Stimulated activated CD4-positive, alpha-beta T cell treated with anti-CD3 and anti-CD28 coated beads, TNF-alpha, amount 100 ng/mL, for 1 hour (primary cell): ENCODE measurements around the gene ENDOD1.
A peak's percentile ranks its signal among the peaks of the same experiment; 100 is the strongest.

Experiments
- DNase-seq, 3 donors: peaks; one replicate each; pipeline ENCODE4 v3.0.0-alpha.2; 2020; ENCODE audit warnings: low read depth in 3 of 3, low spot score in 1 of 3

ENDOD1 gene

DNA sequence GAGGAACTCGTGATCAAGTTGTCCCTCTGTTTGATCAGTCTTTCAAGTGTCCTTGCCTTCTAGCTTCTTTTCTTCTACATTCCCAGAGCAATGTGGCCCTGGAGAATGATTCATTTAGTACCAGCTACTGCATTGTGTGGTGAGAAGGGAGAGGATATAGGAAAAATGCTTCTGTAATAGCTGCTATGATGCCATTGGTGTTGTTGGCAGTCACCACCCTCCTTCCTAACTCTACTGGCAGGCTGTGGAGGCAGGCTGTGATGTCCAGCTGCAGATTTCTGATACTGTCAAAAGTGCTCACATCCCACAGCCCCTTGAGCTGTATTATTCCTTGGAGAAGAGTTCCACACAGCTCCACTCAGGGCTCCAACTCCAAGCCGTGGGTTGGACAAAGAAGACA is 52.8 kb downstream of the ENDOD1 start:
- DNase-seq: no peak

DNA sequence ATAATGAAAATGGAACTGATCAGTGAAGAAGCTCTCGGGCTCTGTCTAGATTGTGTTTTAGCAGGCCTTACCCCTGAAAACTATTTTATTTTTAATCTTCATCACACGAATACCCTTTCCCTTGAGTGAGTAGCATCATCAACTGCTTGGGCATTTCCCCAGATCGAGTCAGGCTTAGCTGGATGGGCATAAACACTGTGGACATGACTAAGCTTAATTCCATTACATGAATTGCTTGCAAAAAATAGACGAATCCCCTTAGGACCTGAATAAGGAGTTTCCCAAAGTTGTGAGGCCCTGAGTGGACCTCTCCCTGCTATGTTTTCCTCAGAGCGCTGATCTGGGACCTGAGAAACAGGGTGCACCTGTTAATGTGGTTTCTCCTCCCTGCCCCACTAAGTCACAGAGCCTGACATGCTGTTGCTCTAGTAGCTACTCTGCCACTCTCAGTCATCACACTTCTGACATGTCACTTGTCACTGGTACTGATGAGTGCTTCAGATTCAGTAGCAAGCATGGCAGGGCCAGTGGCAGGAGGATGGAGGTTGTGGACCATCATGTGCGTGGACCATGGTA is 53.5 kb downstream of the ENDOD1 start:
- DNase-seq: no peak

DNA sequence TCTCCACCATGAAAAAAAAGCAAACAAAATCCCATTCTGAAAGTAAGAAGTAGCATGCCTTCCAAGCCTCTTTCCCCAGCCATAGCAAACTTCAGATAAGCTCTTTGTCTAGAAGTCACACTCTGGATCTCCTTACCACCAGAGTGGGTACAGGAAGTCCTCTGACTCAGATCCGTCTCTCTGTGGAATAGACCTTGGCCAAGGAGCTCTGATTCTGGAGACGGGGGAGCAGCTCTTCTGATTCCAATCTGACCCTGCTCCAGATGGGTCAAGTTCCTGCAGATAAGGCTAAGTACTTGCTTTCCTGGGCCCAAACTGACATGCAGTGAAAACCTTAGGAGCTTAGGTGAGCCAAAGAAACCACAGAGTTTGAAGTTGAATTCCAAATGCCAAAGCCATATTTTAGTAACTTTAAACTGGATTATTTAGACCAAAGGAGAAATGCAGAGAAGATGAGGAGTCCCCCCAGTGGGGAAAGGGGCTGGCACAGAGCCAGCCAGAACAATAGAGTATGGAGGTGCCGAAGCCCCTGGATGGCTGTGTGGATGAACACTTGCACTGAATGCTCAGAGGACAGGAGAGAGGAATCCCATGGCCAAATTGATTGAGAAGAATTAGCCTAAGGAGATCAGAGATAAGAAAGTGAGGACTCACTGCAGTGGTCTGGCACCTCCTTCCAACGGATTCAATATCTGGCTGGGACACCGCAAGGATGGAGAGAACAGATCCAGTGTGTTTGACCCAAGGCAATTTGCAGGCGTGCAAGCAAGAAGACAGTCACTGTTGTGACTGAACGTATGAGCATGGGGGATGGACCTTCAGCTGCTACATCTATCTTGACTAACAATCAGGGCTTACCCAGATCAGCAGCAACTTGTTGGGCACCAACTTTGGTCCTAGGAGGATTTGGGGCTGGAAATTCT is 54.9 kb downstream of the ENDOD1 start:
- DNase-seq: no peak

DNA sequence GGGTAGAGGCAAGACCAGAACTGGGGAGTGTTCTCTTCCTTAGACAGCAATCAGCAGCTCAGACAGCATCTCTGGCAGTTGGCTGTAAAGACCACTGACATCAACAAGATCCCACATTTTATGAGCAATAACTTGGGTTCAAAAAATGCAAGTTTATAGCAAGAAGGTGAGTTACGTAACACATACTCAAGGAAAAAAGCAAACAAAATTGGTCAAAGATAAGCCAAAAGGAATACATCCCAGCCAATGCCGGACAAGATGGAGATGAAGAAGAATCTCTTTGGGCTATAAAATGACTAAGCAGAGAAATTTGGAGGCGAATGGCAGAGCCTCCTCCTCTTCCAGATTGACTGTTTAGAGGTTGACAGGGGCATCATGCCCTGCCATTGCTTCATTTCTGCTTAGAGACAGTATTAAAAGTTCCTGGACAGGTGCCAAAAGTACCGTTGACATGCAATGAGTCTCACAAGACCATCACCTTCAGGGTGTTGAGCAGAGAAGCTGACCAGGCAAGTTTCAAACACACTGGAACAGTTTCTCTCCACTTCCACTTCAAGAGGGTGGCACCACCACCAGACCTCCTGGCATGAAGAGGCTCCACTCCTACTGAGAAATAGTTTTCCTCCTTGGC is 55.9 kb downstream of the ENDOD1 start:
- DNase-seq: no peak

DNA sequence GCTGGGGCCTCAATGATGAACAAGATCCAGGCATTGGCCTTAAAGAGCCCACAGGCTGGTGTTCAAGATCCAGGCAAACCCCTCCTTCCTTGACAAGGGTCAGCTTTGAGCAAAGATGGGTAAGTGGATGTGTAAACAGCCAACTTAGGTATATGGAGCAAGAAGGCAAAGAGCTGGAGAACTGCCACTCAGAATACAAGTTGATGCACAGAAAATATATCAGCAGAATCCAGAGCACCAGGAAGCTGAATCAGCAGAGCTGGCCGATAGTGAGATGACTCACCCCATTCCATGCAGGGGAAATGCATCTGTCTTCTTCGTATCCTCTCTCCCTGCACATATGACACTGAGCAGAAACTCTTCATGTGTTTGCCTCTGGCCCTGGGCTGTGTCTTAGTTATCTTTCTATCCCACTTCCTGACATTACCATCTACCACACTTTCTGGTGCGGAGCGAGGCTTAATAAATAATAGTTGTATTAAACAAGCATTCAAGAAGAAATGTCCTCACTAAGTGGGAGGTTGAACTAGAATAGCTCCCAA is 57.8 kb downstream of the ENDOD1 start:
- no peak for DNase-seq

DNA sequence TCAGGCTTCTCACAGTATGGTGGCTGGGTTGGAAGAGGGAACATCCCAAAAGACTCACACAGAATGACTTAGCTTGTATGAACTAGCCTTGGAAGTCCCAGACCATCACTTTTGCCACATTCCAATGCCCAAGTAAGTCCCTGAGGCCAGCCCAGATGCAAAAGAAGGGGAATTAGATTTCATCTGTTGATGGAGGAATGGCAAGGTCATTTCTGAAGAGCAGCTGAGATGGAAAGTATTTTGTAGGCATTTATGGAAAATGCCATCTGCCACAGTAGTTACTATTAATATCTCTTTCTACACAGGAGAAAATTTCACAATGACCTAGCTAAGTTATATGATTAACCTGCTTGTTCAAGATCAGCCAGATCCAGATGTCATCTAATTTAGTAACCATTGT is 58.8 kb downstream of the ENDOD1 start:
- no peak for DNase-seq

DNA sequence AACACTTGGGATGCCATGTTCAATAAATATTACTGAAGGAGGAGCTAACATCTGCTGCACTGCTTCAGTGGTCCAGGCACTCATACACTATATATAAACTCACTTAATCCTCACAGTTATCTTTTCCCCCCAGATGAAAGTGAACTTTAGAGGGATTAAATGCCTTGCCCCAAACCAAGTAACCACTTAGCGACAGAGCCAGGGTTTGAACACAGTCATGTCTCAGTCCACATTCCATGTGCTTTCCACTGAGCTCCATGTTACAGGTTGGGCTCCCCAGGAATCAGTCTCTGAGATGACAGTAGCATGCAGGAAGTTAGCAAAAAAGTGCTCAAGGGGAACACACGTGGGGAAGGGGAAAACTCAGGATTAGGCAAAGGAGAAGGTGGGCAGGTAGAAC is 59.3 kb downstream of the ENDOD1 start:
- no peak for DNase-seq

DNA sequence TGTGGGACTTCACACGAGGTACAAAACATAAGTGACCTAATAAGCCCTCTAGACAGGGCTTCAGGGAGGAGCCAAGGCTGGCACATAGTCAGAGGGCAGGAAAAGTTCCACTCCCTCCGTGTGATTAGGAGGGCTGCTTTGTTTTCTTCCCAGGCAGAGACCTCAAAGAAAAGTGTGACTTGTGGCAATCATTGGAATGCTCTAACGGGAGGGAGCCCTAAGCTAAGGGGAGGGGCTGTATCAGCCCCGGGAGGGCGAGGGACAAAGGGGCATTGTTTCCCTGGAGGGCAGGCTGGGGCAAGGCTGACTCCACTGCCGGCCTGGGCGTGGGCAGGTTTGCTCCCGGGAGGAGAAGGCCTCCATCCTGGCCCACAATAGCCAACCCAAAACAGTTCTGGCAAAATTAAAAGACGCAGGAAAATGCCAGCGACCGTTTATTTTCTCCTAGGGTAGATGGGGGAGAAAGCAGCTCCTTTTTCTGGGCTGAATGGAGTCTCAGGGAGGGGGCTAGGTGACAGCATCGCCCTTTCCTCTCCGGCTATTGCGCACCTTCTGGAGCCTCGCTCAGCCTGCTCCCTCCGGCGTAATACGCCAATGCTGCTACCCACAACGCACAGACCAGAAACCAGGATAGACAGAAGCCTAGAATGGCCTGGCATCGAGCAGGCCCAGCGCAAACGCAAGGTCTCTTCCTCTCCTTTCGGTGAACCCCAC is 60.2 kb downstream of the ENDOD1 start:
- DNase-seq: no peak

DNA sequence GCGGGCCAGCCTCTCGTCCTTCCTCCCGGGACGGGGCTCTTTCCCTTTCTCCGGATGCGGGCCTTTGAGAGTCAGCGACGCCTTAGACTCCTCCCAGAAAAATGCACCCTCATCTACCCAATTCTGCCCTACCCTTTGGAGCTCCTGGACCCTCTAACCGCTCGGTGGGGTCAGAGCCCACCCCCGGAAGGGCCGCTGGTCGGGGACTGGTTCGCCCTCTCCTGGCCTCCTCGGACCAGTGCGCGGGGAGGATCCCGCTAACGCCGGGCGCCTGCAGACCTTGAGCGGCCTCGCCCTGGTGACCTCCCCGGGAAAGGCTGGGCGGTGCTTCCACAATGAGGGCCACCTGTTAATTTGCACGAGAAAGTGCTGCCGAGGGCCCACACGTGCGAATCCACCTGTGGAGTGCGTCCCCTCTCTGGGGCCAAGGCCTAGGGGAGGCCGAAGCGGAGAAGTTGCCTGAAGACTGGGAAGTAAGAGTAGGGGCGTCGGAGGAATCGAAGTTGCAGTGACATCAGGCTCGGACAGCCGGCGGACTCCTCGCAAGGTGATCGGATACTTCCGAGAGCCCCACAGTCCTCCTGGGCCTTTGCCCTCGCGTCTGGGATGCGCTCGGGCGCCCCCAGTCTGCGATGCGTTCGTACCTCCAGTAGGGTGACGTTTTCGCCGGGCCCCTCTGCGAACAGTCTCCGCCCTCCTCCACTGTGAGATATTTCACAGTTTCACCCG is 61.5 kb downstream of the ENDOD1 start:
- peak; percentile 74 to 84 (median 76) for DNase-seq

DNA sequence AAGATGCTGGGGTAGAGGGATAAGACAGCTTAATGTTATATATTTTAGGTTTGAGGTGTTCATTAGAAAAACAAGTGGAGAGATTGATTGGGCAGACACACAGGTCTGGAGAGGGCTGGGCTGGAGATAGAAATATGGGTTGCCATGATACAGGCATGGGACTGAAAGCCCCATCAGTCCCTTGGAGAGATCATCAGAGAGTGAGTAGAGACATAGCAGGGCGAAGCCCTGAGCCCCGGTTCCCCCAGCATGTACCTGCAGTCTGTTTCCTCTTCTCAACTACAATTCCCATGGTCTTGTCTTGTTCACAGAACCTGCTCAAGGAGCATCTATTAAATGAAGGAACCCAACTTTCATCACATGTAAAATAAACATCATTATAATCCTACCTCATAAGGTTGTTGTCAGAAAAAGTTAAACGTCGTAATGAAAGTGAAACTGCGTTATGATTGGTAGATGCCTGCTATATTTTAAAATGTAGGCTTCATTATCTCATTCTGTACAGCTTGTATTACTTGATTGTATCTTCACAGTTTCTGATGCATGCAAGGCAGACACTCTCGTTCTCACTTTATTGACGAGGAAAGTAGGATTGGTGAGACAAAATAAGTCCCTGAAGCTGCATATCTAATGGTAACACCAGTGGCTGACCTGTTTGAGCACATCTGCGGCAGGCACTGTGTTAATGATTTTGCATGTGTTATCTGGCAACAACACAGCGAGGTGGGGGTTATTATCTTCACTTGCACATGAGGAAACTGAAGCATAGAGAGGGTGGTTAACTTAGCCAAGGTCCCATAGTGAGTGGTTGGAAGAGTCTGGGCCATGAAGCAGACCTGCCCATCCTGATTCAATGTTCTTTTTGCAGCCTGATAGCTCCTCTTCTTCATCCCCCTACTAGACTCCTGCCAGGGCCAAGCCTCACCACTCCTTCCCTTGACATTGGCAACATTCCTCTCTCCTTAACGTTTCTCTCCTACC is 63.5 kb downstream of the ENDOD1 start:
- DNase-seq: no peak

DNA sequence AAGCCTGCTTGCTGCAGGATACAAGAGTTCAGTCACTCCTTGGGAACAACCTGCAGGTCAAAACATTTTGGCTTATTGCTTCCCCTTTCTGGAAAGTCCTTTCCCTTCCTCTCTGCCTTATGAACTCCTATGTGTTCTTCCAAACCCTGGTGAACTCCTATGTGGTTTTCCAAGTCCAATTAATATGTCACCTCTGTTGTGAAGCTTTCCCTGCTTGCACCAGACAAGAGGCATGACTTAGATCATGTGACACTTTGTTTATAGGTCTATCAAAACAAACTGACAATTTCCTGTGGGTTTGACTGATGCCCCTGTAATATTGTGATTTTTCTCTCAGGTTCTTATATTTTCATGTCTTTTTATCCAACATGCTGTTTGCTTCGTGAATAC is 64.2 kb downstream of the ENDOD1 start:
- DNase-seq: no peak

DNA sequence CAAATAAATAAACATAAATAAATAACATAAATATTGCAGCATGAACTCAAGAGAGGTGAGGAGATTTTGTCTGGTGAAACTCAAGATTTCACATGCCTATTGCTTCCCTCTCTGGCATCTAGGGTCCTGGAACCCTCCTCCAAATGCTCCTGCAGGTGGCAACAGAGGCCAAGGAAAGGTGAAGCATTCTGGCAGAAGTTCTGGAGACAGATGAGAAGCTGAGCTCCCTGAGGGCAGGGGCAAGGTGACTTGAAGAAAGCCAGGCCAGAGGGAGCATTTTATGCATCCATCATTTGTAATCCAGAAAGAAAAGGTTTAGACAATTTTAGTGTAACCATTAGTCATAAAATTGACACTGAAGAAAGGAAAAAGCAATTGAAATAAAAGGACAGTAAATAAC is 64.9 kb downstream of the ENDOD1 start:
- peak in 2 of 3 donors; percentile 23 to 28 for DNase-seq

DNA sequence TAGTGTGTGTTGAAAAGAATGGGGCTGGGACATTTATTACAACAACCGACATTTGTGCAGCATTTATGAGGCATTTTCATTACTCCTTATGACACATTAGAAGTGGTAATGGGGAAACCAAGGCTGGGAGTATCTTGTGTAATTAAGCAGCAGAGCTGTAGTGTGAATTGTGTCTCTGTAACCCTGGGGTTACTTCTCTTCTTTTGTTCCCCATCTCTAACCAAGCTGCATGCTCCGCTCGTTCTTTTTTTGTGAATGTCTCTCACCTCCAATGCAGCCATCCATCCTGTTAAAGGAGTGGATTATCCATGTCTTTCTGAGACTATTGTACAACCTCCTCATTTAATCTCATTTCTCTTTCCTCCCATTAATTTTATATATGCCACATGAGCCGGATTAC is 65.7 kb downstream of the ENDOD1 start:
- DNase-seq: no peak

DNA sequence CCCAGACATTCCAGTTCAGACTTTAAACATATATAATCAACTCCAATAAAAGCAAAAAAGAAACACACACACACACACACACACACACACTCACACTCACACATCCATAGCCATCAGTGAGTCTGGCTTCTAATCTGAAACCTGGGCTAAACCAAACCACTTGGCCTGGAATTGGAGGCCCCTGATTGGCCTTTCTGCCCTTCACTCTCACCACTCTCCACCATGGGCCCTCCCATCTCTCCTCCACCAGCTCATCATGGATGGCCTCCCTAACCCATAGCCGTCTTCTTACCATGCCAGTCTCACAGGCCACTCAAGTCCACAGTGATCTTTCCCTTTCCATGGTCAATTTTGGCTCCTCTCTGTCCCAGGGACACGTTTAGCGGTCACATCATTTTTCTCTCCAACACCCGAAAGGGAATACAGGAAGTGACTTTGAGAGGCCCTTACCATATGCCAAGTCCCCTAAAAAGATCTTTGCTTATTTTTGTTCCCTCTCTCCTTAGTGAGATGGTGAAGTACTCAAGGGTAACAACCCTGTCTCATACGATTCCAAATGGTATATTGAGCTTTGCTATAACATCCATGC is 66.6 kb downstream of the ENDOD1 start:
- DNase-seq: no peak

DNA sequence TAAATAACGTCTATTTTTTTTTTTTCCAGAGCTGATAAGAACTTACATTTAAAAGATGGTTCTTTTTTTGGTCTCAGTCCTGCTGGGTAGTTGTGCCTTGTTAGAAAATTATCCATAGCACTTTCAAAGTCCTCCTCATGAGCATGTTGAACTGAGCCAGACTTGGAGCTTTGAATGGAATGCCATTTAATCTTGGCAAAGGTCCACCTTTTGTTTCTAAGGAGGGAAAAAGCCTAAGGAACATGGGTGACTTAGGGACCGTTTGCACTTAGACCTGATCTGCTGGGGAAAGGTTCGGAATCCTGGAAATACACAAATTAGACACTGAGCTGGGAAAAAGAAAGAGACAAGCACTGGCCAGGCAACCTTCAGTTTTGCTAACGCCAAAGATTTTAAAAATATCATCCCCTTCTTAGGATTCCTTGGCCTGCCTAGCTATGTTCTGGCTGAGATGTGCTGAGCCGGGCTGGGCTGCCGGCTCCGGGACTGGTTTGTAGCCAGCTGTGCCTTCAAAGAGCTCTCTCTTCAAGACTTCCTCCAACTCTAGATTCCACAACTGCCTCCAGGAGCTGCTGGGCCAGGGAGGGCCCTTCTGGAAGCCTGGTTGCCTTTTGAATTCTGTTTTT is 67.4 kb downstream of the ENDOD1 start:
- no peak for DNase-seq

DNA sequence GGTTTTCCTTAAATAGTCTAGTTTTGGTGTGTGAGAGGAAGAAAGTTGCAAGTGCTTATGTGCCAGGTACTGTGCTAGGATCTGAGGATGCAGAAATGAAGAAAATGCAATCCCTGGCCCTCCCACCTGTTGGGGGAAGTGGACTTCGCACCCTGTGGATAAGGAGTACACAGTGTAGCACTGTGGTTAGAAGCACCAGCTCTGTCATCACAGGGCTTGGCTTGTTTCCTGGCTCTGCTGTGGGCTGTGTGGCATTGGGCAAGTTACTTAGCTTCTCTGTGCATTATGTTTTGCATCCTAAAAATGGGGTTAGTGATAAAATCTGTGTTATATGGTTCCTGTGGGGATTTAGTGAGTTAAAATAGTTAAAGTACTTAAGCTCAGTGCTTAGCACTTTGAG is 68.2 kb downstream of the ENDOD1 start:
- DNase-seq: no peak

DNA sequence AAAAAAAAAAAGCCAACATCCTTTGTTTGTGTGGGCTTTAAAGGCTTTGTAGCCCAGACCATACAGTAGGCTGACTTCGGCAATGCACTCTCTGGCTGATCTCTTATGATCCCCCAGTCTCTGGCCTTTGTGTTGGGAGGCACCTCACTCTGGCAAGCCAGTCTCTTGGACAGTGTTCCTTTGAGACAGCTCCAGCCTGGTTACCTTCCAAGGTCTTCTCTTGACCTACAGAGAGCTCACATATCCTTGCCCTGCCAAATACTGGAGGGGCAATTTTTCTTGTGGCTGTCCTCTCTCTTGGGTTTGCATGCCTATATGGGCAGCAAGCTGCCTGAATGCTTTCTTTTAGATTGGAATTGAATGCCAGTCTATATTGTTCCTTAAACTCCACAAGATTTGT is 71.6 kb downstream of the ENDOD1 start:
- no peak for DNase-seq

DNA sequence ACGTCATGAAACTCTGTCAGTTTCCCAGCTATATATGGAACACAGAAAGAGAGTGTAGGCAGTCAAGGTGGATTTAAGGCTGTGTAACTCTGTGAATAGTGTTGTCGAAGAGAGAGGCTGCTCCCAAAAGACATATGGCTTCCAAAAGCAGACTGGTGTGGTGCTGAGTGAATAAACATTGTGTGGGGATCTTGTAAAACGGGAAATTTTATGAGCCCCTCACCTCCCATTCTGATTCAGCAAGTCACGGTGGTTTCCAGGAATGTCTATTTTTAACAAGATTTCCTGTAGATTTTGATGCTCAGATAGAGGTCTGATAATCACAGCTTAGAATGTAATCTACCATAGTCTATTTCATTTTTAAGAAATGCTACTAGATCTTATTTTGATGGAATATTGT is 73.5 kb downstream of the ENDOD1 start:
- no peak for DNase-seq

DNA sequence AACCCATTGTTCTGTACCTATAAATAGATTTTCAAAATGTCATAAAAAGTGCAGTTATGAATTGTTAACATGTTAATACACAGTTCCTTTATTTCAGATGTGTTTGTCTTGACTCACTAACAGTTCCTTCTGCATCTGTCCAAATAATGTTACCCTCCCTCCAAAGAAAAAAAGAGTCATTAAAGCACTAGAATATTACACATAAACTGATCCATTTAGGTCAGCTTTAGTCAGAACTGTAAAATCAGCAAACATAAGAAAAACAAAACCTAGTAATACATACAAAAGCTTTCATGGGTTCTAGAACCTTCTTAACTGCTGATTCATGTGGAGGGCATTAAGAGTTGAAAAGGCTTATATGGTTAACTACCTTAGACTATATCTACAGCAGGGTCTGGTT is 76.0 kb downstream of the ENDOD1 start:
- no peak for DNase-seq
